ENCODE data around the gene MRPL23.

The MRPL23 gene

DNA sequence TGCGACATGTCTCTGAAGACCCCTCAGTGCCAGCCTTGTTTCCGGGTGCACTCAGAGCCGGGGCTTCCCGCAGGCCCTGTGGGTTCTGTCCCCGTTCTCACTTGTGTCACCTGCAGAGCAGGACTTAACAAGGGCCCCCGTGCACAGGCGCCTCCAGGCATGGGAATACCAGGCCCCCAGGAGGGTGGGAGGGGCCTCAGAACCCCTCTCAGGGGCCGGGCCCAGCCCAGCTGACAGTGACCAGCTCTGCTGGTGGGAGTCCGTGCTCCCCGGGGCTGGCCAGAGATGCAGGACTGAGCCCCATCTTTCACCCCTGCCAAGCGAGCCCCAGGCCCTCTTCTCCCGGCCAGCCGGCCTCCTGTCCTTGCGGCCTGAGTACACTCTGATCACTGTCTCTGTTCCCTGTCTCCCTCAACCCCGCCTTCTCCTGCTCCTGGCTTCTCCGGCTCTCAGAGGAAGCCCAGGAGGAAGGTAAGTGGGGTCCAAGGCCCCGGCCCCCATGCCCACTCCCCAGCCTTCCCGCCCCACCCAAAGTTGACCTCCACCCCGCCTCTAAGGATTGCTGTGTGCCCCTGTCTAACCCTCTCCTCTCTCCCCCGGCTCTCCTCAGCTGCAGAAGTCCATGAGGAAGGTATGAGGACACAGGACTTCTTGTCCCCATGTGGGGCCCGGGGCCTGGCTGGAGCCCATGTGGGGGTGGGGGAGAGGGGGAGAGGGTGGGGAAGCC, 22.3 kb upstream of the MRPL23 start:
- no peak overlapping the region for H3K4me3 Mint-ChIP-seq
- H3K9me3 Mint-ChIP-seq, result no peaks in the 10 kb centered on the region
- peaks cover 17% of the 10 kb centered on the region for H3K4me1 Mint-ChIP-seq
- H3K27me3 Mint-ChIP-seq, result peaks cover 32% of the 10 kb centered on the region
- ATAC-seq (replicated peaks; ENCODE audit: extremely low read depth, poor library complexity, severe bottlenecking), result no peak
- no peak overlapping the region for H3K27ac Mint-ChIP-seq (ENCODE audit: low read depth)
- H3K36me3 Mint-ChIP-seq (ENCODE audit: insufficient read depth), result peaks cover 12% of the 10 kb centered on the region
- no peak for DNase-seq (ENCODE audit: low spot score in 2 of 2)

DNA sequence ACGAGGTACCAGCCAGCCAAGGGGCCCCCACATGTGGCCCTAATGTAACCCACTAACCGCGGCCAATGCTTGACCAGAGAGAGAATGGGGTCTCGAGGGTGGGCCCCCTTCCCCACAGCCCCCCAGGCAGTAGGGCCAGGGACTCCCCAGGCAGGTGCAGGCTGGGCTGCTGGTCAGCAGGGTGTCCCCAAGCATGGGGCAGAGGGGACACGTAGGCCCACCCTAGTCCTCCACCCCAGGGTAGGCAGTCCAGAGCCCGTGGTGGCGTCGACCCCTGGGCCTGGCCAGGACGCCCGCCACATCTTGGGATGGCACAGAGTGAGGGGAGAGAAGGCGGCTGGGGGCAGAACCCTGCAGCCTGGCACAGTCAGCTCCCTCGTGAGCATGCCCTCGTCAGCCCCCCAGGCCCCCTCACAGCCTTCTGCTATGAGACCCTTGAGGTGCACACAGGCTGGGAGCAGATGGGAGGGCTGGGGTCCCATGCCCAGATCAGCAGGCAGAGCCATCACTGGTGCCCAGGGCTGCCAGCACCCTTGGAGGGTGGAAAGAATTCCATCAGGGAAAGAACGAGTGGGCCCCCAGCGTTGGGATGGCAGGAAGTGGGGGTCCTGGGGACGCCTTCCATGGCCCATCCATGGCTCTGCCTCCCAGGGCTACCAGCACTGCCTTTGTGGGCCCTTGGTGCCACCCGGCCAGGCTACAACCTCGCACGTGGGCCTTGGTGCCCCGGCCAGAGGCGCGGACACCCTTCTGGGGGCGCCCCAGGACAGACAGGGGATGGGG, 21.6 kb upstream of the MRPL23 start:
- Mint-ChIP-seq H3K4me1 (peaks cover 17% of the 10 kb centered on the region), H3K27ac (ENCODE audit: low read depth) (no peak overlapping the region), H3K36me3 (ENCODE audit: insufficient read depth) (peaks cover 12% of the 10 kb centered on the region), H3K4me3 (no peak overlapping the region), H3K9me3 (no peaks in the 10 kb centered on the region), H3K27me3 (peaks cover 32% of the 10 kb centered on the region)
- no peak for ATAC-seq (replicated peaks; ENCODE audit: extremely low read depth, poor library complexity, severe bottlenecking)
- no peak for DNase-seq (ENCODE audit: low spot score in 2 of 2)

DNA sequence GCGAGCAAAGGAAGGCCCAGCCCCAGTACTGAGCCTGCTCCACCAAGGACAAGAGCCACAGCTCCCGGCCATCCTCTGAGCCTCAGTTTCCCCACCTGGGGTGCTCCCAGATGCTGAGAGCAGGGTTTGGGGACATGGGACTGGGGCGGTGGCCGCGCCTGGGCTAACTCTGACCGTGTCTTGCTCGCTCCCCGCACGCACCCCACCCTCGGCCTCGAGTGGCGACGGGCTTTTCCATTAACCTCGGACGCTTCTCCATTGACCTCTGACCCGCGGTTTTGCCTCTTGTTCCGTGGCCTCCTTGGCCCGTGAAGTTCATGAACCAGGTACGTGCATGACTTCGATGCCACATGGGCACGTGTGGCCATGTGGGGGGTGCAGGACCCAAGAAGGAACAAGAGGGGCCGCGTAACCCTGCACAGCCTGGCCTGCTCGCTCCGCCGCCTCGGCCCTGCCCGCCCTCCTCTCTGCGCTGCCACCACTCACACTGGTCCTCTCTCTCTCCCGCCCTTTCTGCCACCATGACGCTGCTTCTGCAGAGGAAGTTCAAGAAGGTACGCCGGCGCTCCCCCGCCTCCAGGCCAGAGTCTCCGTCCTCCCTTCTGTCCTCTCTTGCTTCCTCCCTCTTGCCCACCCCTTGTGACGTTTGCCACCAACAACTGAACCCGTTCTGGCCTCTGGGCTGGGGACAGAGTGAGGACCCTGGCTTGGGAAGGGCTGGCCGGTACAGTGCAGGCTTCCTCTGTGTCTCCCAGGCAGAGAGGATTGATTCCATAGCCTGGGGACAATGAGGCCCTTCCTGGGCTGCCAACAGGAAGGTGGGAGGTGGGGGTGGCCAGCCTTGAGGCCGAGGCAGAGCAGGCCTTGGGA, 20.7 kb upstream of the MRPL23 start:
- H3K27ac Mint-ChIP-seq (ENCODE audit: low read depth), result no peak overlapping the region
- no peak overlapping the region for H3K4me3 Mint-ChIP-seq
- H3K9me3 Mint-ChIP-seq, result no peaks in the 10 kb centered on the region
- H3K27me3 Mint-ChIP-seq, result peaks cover 32% of the 10 kb centered on the region
- peaks cover 17% of the 10 kb centered on the region for H3K4me1 Mint-ChIP-seq
- H3K36me3 Mint-ChIP-seq (ENCODE audit: insufficient read depth), result peaks cover 11% of the 10 kb centered on the region
- DNase-seq (ENCODE audit: low spot score in 2 of 2), result no peak
- no peak for ATAC-seq (replicated peaks; ENCODE audit: extremely low read depth, poor library complexity, severe bottlenecking)

DNA sequence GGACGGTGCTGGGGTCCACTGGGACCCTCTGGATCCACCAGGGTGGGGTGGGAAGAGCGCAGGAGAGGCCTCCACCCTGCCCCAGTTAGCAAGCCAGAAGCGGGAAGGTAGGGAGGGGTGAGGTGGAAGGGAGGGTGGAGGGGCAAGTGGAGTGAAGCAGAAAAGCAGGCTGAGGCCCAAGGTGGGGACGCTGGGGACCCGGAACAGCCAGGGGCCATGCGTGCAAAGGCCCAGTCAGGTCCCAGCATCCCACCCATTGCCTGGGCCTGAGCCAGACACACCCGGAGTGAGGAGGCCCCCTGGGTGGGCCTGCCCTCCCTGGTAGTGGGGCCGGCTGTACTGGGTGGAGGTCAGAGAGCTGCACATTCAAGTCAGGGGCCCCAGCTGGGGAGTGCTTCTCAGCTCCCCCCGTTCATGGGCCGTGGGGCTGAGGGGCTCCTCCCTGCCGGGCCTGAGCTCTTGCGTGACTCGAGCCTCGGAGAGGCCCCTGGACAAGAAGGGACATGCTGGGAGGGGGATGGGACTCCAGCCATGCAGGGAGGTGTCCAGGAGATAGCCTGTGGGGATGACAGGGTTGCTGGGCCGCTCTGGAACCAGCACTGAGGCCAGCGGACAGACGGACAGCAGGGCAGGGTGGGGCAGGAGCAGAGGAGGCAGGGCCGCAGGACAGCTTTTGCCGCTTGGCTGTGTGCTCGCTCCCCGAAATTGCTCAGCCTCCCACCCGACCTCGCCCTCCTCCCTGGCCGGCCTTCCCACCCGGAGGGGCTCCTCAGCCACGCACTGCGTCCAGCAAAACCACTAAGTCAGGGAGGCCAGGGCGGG, 19.9 kb upstream of the MRPL23 start:
- DNase-seq (ENCODE audit: low spot score in 2 of 2) (no peak), ATAC-seq (replicated peaks; ENCODE audit: extremely low read depth, poor library complexity, severe bottlenecking) (no peak)
- Mint-ChIP-seq H3K27me3 (peaks cover 32% of the 10 kb centered on the region), H3K4me1 (peaks cover 17% of the 10 kb centered on the region), H3K9me3 (no peaks in the 10 kb centered on the region), H3K27ac (ENCODE audit: low read depth) (no peak overlapping the region), H3K4me3 (no peak overlapping the region), H3K36me3 (ENCODE audit: insufficient read depth) (peaks cover 10% of the 10 kb centered on the region)

DNA sequence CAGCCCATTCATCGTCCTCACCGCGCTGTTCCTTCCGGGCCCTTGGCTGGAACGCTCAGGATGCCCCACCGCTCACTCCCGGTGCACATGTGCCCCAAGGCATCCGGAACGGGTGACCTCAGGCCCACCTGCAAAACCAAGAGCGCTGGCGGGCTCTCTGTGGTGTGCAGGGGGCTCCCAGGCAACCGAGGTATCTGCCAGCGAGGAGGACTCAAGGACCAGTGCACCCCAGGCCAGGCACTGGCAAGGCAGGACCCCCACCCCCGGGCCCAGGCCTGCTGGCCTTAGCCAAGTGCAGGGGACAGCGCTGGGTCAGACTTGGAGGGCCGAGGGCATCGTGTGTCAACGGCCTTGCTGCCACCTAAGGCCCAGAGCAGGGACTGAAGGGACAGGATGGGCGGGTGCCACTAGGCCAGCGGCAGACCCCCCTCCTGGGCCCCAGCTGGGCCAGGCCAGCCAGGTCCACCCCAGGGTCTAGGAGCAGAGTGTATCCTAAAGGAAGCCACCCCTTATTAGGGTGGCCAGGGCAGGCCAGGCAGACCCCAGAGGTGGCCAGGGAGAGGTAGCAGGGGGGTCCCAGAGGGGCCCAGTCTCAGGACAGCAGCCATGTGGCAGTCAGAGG, 19.2 kb upstream of the MRPL23 start:
- ATAC-seq (replicated peaks; ENCODE audit: extremely low read depth, poor library complexity, severe bottlenecking), result no peak
- H3K36me3 Mint-ChIP-seq (ENCODE audit: insufficient read depth), result peaks cover 10% of the 10 kb centered on the region
- H3K9me3 Mint-ChIP-seq, result no peaks in the 10 kb centered on the region
- peaks cover 25% of the 10 kb centered on the region for H3K27me3 Mint-ChIP-seq
- H3K4me3 Mint-ChIP-seq, result no peak overlapping the region
- H3K27ac Mint-ChIP-seq (ENCODE audit: low read depth), result no peak overlapping the region
- DNase-seq (ENCODE audit: low spot score in 2 of 2), result no peak
- peaks cover 12% of the 10 kb centered on the region for H3K4me1 Mint-ChIP-seq

DNA sequence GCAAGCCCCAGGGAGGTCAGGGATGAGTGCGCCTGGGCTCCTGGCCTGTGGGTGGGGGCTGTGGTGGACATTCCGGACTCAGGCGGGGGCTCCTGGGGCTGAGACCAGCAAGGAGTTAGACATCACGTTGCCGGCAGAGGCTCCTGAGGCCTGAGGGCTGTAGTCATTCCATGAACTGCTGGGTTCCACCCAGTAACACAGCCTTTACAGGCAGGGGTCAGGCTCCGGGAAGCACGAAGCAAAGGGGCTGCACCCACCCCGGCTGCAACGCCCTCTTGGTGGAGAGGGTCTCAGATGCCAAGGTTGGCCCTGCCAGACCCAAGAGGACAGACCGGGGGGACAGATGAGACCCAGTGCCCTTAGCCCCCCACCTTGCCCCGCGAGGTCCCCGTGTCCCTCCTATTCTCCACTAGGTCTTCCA, 18.7 kb upstream of the MRPL23 start:
- H3K27ac Mint-ChIP-seq (ENCODE audit: low read depth), result no peak overlapping the region
- peaks cover 7% of the 10 kb centered on the region for H3K4me1 Mint-ChIP-seq
- no peak for ATAC-seq (replicated peaks; ENCODE audit: extremely low read depth, poor library complexity, severe bottlenecking)
- peaks cover 19% of the 10 kb centered on the region for H3K27me3 Mint-ChIP-seq
- H3K36me3 Mint-ChIP-seq (ENCODE audit: insufficient read depth), result peaks cover 10% of the 10 kb centered on the region
- no peak overlapping the region for H3K4me3 Mint-ChIP-seq
- DNase-seq (ENCODE audit: low spot score in 2 of 2), result no peak
- no peaks in the 10 kb centered on the region for H3K9me3 Mint-ChIP-seq

- Mint-ChIP-seq H3K4me3 (no peak overlapping the region), H3K27me3 (peaks cover 14% of the 10 kb centered on the region), H3K9me3 (no peaks in the 10 kb centered on the region), H3K36me3 (ENCODE audit: insufficient read depth) (peaks cover 10% of the 10 kb centered on the region), H3K27ac (ENCODE audit: low read depth) (no peak overlapping the region), H3K4me1 (peaks cover 1% of the 10 kb centered on the region)
- DNase-seq (ENCODE audit: low spot score in 2 of 2), result no peak
- ATAC-seq (replicated peaks; ENCODE audit: extremely low read depth, poor library complexity, severe bottlenecking), result no peak
These were observed 18.1 kb upstream of the MRPL23 start for GRCh38 chr11:1928891-1929541.

DNA sequence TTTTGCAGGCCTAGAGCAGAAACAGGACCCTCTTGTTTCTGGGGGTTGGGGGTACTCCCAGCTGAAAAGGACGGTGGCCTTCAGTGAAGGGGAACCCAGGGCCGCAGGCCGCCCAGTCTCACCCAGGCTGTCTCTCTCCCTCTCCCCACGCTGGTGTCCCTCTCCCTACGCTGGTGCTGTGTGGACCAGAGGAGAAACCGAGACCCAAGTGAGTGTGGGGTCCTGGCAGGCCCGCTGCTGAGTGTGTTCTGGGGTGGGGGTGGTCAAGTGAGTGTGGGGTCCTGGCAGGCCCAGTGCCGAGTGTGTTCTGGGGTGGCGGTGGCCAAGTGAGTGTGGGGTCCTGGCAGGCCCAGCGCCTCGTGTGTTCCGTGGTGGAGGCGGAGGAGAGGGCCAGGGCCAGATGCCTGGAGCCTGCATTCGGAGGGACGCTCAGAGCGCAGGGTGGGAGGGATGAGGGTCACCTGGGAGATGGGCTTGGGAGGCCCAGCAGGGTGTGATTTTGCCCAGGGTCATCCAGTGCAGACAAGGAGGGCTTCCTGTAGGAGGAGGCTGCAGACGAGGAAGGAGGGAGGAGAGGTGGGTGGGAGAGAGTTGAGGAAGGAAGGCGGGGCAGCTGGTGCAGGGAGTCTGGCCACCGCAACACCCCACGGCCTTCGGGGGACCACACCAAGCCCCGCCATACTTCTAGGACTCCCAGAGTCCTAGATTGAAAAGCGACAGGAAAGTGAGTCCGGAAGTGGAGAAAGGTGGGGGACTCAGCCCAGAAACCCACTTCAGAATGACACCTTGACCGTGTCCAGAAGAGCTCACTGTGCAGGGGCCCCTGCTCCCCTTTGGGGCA, 17.3 kb upstream of the MRPL23 start:
- H3K27ac Mint-ChIP-seq (ENCODE audit: low read depth), result no peak overlapping the region
- no peaks in the 10 kb centered on the region for H3K4me1 Mint-ChIP-seq
- no peaks in the 10 kb centered on the region for H3K9me3 Mint-ChIP-seq
- H3K4me3 Mint-ChIP-seq, result no peak overlapping the region
- H3K36me3 Mint-ChIP-seq (ENCODE audit: insufficient read depth), result peaks cover 9% of the 10 kb centered on the region
- ATAC-seq (replicated peaks; ENCODE audit: extremely low read depth, poor library complexity, severe bottlenecking), result no peak
- H3K27me3 Mint-ChIP-seq, result peaks cover 11% of the 10 kb centered on the region
- no peak for DNase-seq (ENCODE audit: low spot score in 2 of 2)

DNA sequence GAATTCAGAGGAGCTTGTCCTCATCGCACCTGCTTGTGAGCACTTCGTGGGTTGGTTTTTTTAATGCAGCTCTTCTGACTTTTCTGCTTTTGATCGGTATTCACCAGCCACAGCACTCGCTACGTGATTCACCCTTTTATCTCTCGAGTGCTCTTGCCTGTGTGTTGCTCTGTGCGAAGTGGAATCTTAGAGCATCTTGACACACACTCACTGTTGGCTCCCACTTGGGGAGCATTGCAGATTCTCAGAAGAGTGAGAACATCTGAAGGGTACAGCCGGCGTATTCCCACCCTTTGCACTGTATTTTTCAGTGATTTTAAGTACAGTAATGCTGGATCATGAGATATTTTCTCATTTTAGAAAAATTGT, 16.7 kb upstream of the MRPL23 start:
- peaks cover 10% of the 10 kb centered on the region for H3K36me3 Mint-ChIP-seq (ENCODE audit: insufficient read depth)
- H3K9me3 Mint-ChIP-seq, result no peaks in the 10 kb centered on the region
- no peak overlapping the region for H3K4me3 Mint-ChIP-seq
- DNase-seq (ENCODE audit: low spot score in 2 of 2), result no peak
- ATAC-seq (replicated peaks; ENCODE audit: extremely low read depth, poor library complexity, severe bottlenecking), result no peak
- H3K27me3 Mint-ChIP-seq, result peaks cover 11% of the 10 kb centered on the region
- H3K4me1 Mint-ChIP-seq, result no peaks in the 10 kb centered on the region
- H3K27ac Mint-ChIP-seq (ENCODE audit: low read depth), result no peak overlapping the region

- Mint-ChIP-seq H3K27me3 (peaks cover 6% of the 10 kb centered on the region), H3K27ac (ENCODE audit: low read depth) (no peak overlapping the region), H3K9me3 (no peaks in the 10 kb centered on the region), H3K36me3 (ENCODE audit: insufficient read depth) (peaks cover 7% of the 10 kb centered on the region), H3K4me1 (no peaks in the 10 kb centered on the region), H3K4me3 (no peak overlapping the region)
- DNase-seq (ENCODE audit: low spot score in 2 of 2) (no peak), ATAC-seq (replicated peaks; ENCODE audit: extremely low read depth, poor library complexity, severe bottlenecking) (no peak)
These were observed 15.6 kb upstream of the MRPL23 start for GRCh38 chr11:1931341-1932104.

All from central memory CD8-positive, alpha-beta T cell (primary cell).